ENCODE results near the gene CCDC174. TPM values are rescaled to one million over a fixed set of nuclear protein-coding genes. Genes with fewer than 3 reads are reported as not detected.

The CCDC174 gene
- 5.8 and 7.8 TPM in 2 replicates for total RNA-seq

GRCh38 chr3:14651440-14652251, at the start of gene CCDC174:
TSS of gene CCDC174 (plus strand) at chr3:14651762. CDS start at chr3:14651837, 75 bp downstream.

GRCh38 chr3:14674841-14675240, 23.3 kb downstream of the CCDC174 start, which contains the start of gene C3orf20:
TSS of gene C3orf20 (plus strand) at chr3:14675141. CDS start at chr3:14682714, 7,573 bp downstream.

Other genes with a start within 250 kb of the CCDC174 start
- gene SLC6A6, start 249.2 kb upstream of the CCDC174 start, total RNA-seq = 9.7 and 15.8 TPM in 2 replicates
- gene GRIP2, start 111.4 kb upstream of the CCDC174 start, total RNA-seq = not detected in 2 replicates
- not detected in 2 replicates for gene C3orf20, start 23.4 kb downstream of the CCDC174 start, total RNA-seq
- gene FGD5, start 167.2 kb downstream of the CCDC174 start, total RNA-seq = 54.0 and 58.8 TPM in 2 replicates